ENCODE data around the gene EPS8. TPM values are rescaled to one million over a fixed set of nuclear protein-coding genes. Genes with fewer than 3 reads are reported as not detected.

Gene EPS8
- total RNA-seq, 2 donors from 2014 or later = 38.0 to 46.2 TPM

GRCh38 chr12:15787778-15788177, 1.4 kb downstream of the EPS8 start:
- Mint-ChIP-seq H3K4me1 (ENCODE audit: low read depth in 2 of 2) (peaks cover 17 to 21% of the 10 kb centered on the region in 2 donors), H3K27ac (peak overlapping the region; percentile 34 to 72), H3K9me3 (no peaks in the 10 kb centered on the region), H3K36me3 (peaks cover 5% of the 10 kb centered on the region), H3K4me3 (peak overlapping the region; percentile 92), H3K27me3 (peaks cover 28 to 51% of the 10 kb centered on the region in 2 donors)
- no peak for DNase-seq (ENCODE audit: low spot score)
- no peak for ATAC-seq

GRCh38 chr12:15786772-15787171, 2.4 kb downstream of the EPS8 start:
- ATAC-seq (no peak), DNase-seq (ENCODE audit: low spot score) (no peak)
- H3K9me3 Mint-ChIP-seq = no peaks in the 10 kb centered on the region
- peaks cover 31 to 42% of the 10 kb centered on the region in 2 donors for H3K27me3 Mint-ChIP-seq
- peak overlapping the region; percentile 12 for H3K4me3 Mint-ChIP-seq
- H3K4me1 Mint-ChIP-seq (ENCODE audit: low read depth in 2 of 2) = peaks cover 17 to 21% of the 10 kb centered on the region in 2 donors
- peaks cover 5% of the 10 kb centered on the region for H3K36me3 Mint-ChIP-seq
- no peak overlapping the region for H3K27ac Mint-ChIP-seq

- H3K4me1 Mint-ChIP-seq (ENCODE audit: low read depth in 2 of 2) = peaks cover 6 to 10% of the 10 kb centered on the region in 2 donors
- peaks cover 35 to 57% of the 10 kb centered on the region in 2 donors for H3K27me3 Mint-ChIP-seq
- peaks cover 4% of the 10 kb centered on the region for H3K36me3 Mint-ChIP-seq
- H3K4me3 Mint-ChIP-seq = no peak overlapping the region
- ATAC-seq (no peak), DNase-seq (ENCODE audit: low spot score) (no peak)
- H3K27ac Mint-ChIP-seq = no peak overlapping the region
- H3K9me3 Mint-ChIP-seq = no peaks in the 10 kb centered on the region
Measured at GRCh38 chr12:15783288-15783687, 5.9 kb downstream of the EPS8 start.

- peaks cover 32 to 54% of the 10 kb centered on the region in 2 donors for H3K27me3 Mint-ChIP-seq
- no peaks in the 10 kb centered on the region for H3K9me3 Mint-ChIP-seq
- DNase-seq (ENCODE audit: low spot score) (no peak), ATAC-seq (no peak)
- no peak overlapping the region for H3K4me3 Mint-ChIP-seq
- no peak overlapping the region for H3K27ac Mint-ChIP-seq
- peaks cover 0 to 4% of the 10 kb centered on the region in 2 donors for H3K4me1 Mint-ChIP-seq (ENCODE audit: low read depth in 2 of 2)
- H3K36me3 Mint-ChIP-seq = no peaks in the 10 kb centered on the region
Measured at GRCh38 chr12:15782667-15783066, 6.5 kb downstream of the EPS8 start.

- Mint-ChIP-seq H3K4me1 (ENCODE audit: low read depth in 2 of 2) (no peaks in the 10 kb centered on the region), H3K27me3 (peaks cover 30 to 41% of the 10 kb centered on the region in 2 donors), H3K27ac (no peak overlapping the region), H3K4me3 (no peak overlapping the region), H3K36me3 (no peaks in the 10 kb centered on the region), H3K9me3 (no peaks in the 10 kb centered on the region)
- ATAC-seq = no peak
- no peak for DNase-seq (ENCODE audit: low spot score)
Measured at GRCh38 chr12:15779925-15780324, 9.3 kb downstream of the EPS8 start.

- ATAC-seq (no peak), DNase-seq (ENCODE audit: low spot score) (no peak)
- no peaks in the 10 kb centered on the region for H3K4me1 Mint-ChIP-seq (ENCODE audit: low read depth in 2 of 2)
- no peak overlapping the region for H3K27ac Mint-ChIP-seq
- H3K4me3 Mint-ChIP-seq = no peak overlapping the region
- H3K27me3 Mint-ChIP-seq = peaks cover 22 to 35% of the 10 kb centered on the region in 2 donors
- no peaks in the 10 kb centered on the region for H3K36me3 Mint-ChIP-seq
- no peaks in the 10 kb centered on the region for H3K9me3 Mint-ChIP-seq
Measured at GRCh38 chr12:15778126-15778525, 11.1 kb downstream of the EPS8 start.

- DNase-seq (ENCODE audit: low spot score) (no peak), ATAC-seq (no peak)
- H3K9me3 Mint-ChIP-seq = no peaks in the 10 kb centered on the region
- H3K4me1 Mint-ChIP-seq (ENCODE audit: low read depth in 2 of 2) = no peaks in the 10 kb centered on the region
- H3K36me3 Mint-ChIP-seq = no peaks in the 10 kb centered on the region
- H3K27me3 Mint-ChIP-seq = peaks cover 18 to 38% of the 10 kb centered on the region in 2 donors
- H3K27ac Mint-ChIP-seq = no peak overlapping the region
- H3K4me3 Mint-ChIP-seq = no peak overlapping the region
Measured at GRCh38 chr12:15777355-15778012, 11.7 kb downstream of the EPS8 start.

- no peak for ATAC-seq
- H3K36me3 Mint-ChIP-seq = no peaks in the 10 kb centered on the region
- no peak for DNase-seq (ENCODE audit: low spot score)
- peaks cover 19 to 42% of the 10 kb centered on the region in 2 donors for H3K27me3 Mint-ChIP-seq
- H3K4me3 Mint-ChIP-seq = no peak overlapping the region
- H3K27ac Mint-ChIP-seq = no peak overlapping the region
- no peaks in the 10 kb centered on the region for H3K4me1 Mint-ChIP-seq (ENCODE audit: low read depth in 2 of 2)
- no peaks in the 10 kb centered on the region for H3K9me3 Mint-ChIP-seq
Measured at GRCh38 chr12:15776532-15776931, 12.7 kb downstream of the EPS8 start.

GRCh38 chr12:15774819-15775218, 14.4 kb downstream of the EPS8 start:
- H3K36me3 Mint-ChIP-seq = no peaks in the 10 kb centered on the region
- H3K27ac Mint-ChIP-seq = no peak overlapping the region
- H3K4me1 Mint-ChIP-seq (ENCODE audit: low read depth in 2 of 2) = no peaks in the 10 kb centered on the region
- H3K4me3 Mint-ChIP-seq = no peak overlapping the region
- ATAC-seq (no peak), DNase-seq (ENCODE audit: low spot score) (no peak)
- no peaks in the 10 kb centered on the region for H3K9me3 Mint-ChIP-seq
- H3K27me3 Mint-ChIP-seq = peaks cover 17 to 32% of the 10 kb centered on the region in 2 donors

GRCh38 chr12:15772405-15773018, 16.7 kb downstream of the EPS8 start:
- Mint-ChIP-seq H3K4me1 (ENCODE audit: low read depth in 2 of 2) (peaks cover under 1% of the 10 kb centered on the region in 2 donors), H3K27me3 (peaks cover 14 to 17% of the 10 kb centered on the region in 2 donors), H3K36me3 (no peaks in the 10 kb centered on the region), H3K4me3 (no peak overlapping the region), H3K9me3 (no peaks in the 10 kb centered on the region), H3K27ac (no peak overlapping the region)
- ATAC-seq (no peak), DNase-seq (ENCODE audit: low spot score) (no peak)

GRCh38 chr12:15770581-15770980, 18.6 kb downstream of the EPS8 start:
- no peak overlapping the region for H3K4me3 Mint-ChIP-seq
- ATAC-seq (no peak), DNase-seq (ENCODE audit: low spot score) (no peak)
- no peak overlapping the region for H3K27ac Mint-ChIP-seq
- no peaks in the 10 kb centered on the region for H3K36me3 Mint-ChIP-seq
- no peaks in the 10 kb centered on the region for H3K9me3 Mint-ChIP-seq
- peaks cover 4 to 5% of the 10 kb centered on the region in 2 donors for H3K4me1 Mint-ChIP-seq (ENCODE audit: low read depth in 2 of 2)
- H3K27me3 Mint-ChIP-seq = peaks cover 7 to 8% of the 10 kb centered on the region in 2 donors

- Mint-ChIP-seq H3K9me3 (no peaks in the 10 kb centered on the region), H3K27ac (no peak overlapping the region), H3K36me3 (no peaks in the 10 kb centered on the region), H3K27me3 (peaks cover 7 to 8% of the 10 kb centered on the region in 2 donors), H3K4me3 (no peak overlapping the region), H3K4me1 (ENCODE audit: low read depth in 2 of 2) (peaks cover 4 to 5% of the 10 kb centered on the region in 2 donors)
- ATAC-seq (no peak), DNase-seq (ENCODE audit: low spot score) (no peak)
Measured at GRCh38 chr12:15770021-15770420, 19.2 kb downstream of the EPS8 start.

- Mint-ChIP-seq H3K4me3 (no peak overlapping the region), H3K27ac (no peak overlapping the region), H3K36me3 (no peaks in the 10 kb centered on the region), H3K27me3 (peaks cover 7 to 8% of the 10 kb centered on the region in 2 donors), H3K4me1 (ENCODE audit: low read depth in 2 of 2) (peaks cover 4 to 5% of the 10 kb centered on the region in 2 donors), H3K9me3 (no peaks in the 10 kb centered on the region)
- DNase-seq (ENCODE audit: low spot score) = no peak
- no peak for ATAC-seq
Measured at GRCh38 chr12:15769586-15769985, 19.6 kb downstream of the EPS8 start.

- no peak overlapping the region for H3K4me3 Mint-ChIP-seq
- peaks cover 4 to 5% of the 10 kb centered on the region in 2 donors for H3K4me1 Mint-ChIP-seq (ENCODE audit: low read depth in 2 of 2)
- no peaks in the 10 kb centered on the region for H3K9me3 Mint-ChIP-seq
- peaks cover 8 to 9% of the 10 kb centered on the region in 2 donors for H3K27me3 Mint-ChIP-seq
- DNase-seq (ENCODE audit: low spot score) (no peak), ATAC-seq (no peak)
- H3K27ac Mint-ChIP-seq = no peak overlapping the region
- H3K36me3 Mint-ChIP-seq = no peaks in the 10 kb centered on the region
Measured at GRCh38 chr12:15767301-15767700, 21.9 kb downstream of the EPS8 start.

Data from natural killer cell treated with Interleukin-12 subunit alpha and Interleukin-12 subunit beta and Interleukin-15 and Interleukin-18, amount 100 ng/mL, for 72 hours (primary cell).